C4-2B (cell line): Measurements from ENCODE around the gene CDC45.

Experiments used
- CTCF ChIP-seq: fragments of 450-650 bp; conservative IDR thresholded peaks from 2 replicates; pipeline ENCODE4 v1.5.1; 2017; ENCODE audit warnings: mild to moderate bottlenecking
- ZFX ChIP-seq: fragments of 450-650 bp; IDR thresholded peaks from 2 replicates; pipeline ENCODE4 v1.6.1; 2017

GRCh38 chr22:19527861-19528417 is 48.2 kb downstream of the CDC45 start:
- TF ChIP-seq CTCF (no peak), ZFX (no peak)
